Cardiac fibroblast (primary cell): Measurements from ENCODE around the gene IFT25.
"Not testable (repeated sequence)": the region's sequence is repeated elsewhere in the genome, so short reads cannot be mapped to it uniquely, and the experiment has no call there.

Experiments used
- DNase-seq, 2 donors: peaks; one replicate each; pipeline versions ENCODE4 v3.0.0 to v3.0.0-alpha.2; 2010; ENCODE audit warnings: low read depth in 2 of 2
- H3K4me3 ChIP-seq, 2 donors: replicated peaks in 1 of 2; 1 replicate in 1 of 2; 2 replicates in 1 of 2; pipeline ENCODE4 v1.5.1; 2011; ENCODE audit warnings: low read depth in 2 of 2, low read length in 2 of 2, mild to moderate bottlenecking in 2 of 2, moderate library complexity in 1 of 2
- CTCF ChIP-seq: IDR thresholded peaks from one replicate; pipeline ENCODE4 v1.5.1; 2011; ENCODE audit warnings: low read depth, mild to moderate bottlenecking, low read length, inconsistent platforms

Gene IFT25

GRCh38 chr1:53945433-53946251 lies at the start of gene IFT25:
Gene IFT25, minus strand, starts transcription at chr1:53945699. Its CDS starts 5,617 bp downstream, at chr1:53940082.
- peak within 1 kb of the TSS; percentile 90 to 98 for H3K4me3 ChIP-seq
- peak; percentile 98 to 99 for DNase-seq
- TF ChIP-seq CTCF, result no peak

GRCh38 chr1:53994516-53994915 lies 49.0 kb upstream of the IFT25 start:
- H3K4me3 ChIP-seq, DNase-seq: not testable (repeated sequence)

GRCh38 chr1:53992085-53992874 lies 46.8 kb upstream of the IFT25 start:
- H3K4me3 ChIP-seq, result no peak overlapping the region
- peak in 1 of 2 donors; percentile 21 for DNase-seq
- TF ChIP-seq CTCF, result peak; percentile 38

- TF ChIP-seq CTCF, result no peak
- no peak overlapping the region for H3K4me3 ChIP-seq
- DNase-seq, result peak in 1 of 2 donors; percentile 41
Measured at GRCh38 chr1:53987880-53988279, 42.4 kb upstream of the IFT25 start.

GRCh38 chr1:53986458-53986857 lies 41.0 kb upstream of the IFT25 start:
- no peak for DNase-seq
- no peak for TF ChIP-seq CTCF
- no peak overlapping the region for H3K4me3 ChIP-seq

GRCh38 chr1:53984726-53985125 lies 39.2 kb upstream of the IFT25 start:
- no peak for TF ChIP-seq CTCF
- no peak for DNase-seq
- H3K4me3 ChIP-seq, result no peak overlapping the region

GRCh38 chr1:53982763-53983104 lies 37.2 kb upstream of the IFT25 start:
- no peak for DNase-seq
- peak overlapping the region in 1 of 2 donors; percentile 1 for H3K4me3 ChIP-seq
- no peak for TF ChIP-seq CTCF
